H9 (cell line): ENCODE measurements around the gene DIP2C. TPM values are rescaled to one million over a fixed set of nuclear protein-coding genes. Genes with fewer than 3 reads are reported as not detected.

Source experiments
- DNase-seq: peaks from one replicate; pipeline ENCODE4 v3.0.0-alpha.2; 2017
- H2AFZ ChIP-seq: one replicate; pipeline ENCODE4 v1.6.1; 2013; ENCODE audit warnings: mild to moderate bottlenecking, low read length, control low read depth, moderate library complexity
- H2AK5ac ChIP-seq: 2 replicates; pipeline ENCODE4 v1.6.1; 2013; ENCODE audit warnings: low read length, control low read depth, mixed read lengths; ENCODE audit not compliant: insufficient read length
- H2BK120ac ChIP-seq: one replicate; pipeline ENCODE4 v1.6.1; 2013; ENCODE audit warnings: low read depth, mild to moderate bottlenecking, low read length, control low read depth, inconsistent platforms; ENCODE audit not compliant: poor library complexity, severe bottlenecking
- H2BK12ac ChIP-seq: 2 replicates; pipeline ENCODE4 v1.6.1; 2013; ENCODE audit warnings: low read length, control low read depth, mixed read lengths, low read depth; ENCODE audit not compliant: insufficient read length
- H2BK15ac ChIP-seq: 2 replicates; pipeline ENCODE4 v1.6.1; 2013; ENCODE audit warnings: low read depth, low read length, control low read depth
- H2BK20ac ChIP-seq: one replicate; pipeline ENCODE4 v1.6.1; 2013; ENCODE audit warnings: low read depth, mild to moderate bottlenecking, low read length, control low read depth, inconsistent platforms; ENCODE audit not compliant: poor library complexity, severe bottlenecking
- H2BK5ac ChIP-seq: 2 replicates; pipeline ENCODE4 v1.6.1; 2013; ENCODE audit warnings: low read length, control low read depth, mixed read lengths; ENCODE audit not compliant: insufficient read length
- H3K14ac ChIP-seq: 2 replicates; pipeline ENCODE4 v1.6.1; 2013; ENCODE audit warnings: low read length, control low read depth; ENCODE audit not compliant: insufficient read depth
- H3K18ac ChIP-seq: 2 replicates; pipeline ENCODE4 v1.6.1; 2013; ENCODE audit warnings: low read depth, mild to moderate bottlenecking, mixed read lengths, low read length, control low read depth; ENCODE audit not compliant: insufficient read length
- H3K23ac ChIP-seq: 2 replicates; pipeline ENCODE4 v1.6.1; 2013; ENCODE audit warnings: low read length, control low read depth, mixed read lengths, low read depth; ENCODE audit not compliant: insufficient read length
- H3K23me2 ChIP-seq: 2 replicates; pipeline ENCODE4 v1.6.1; 2013; ENCODE audit warnings: low read depth, mild to moderate bottlenecking, mixed read lengths, low read length, control low read depth; ENCODE audit not compliant: insufficient read length, poor library complexity, severe bottlenecking
- H3K27ac ChIP-seq: 2 replicates; pipeline ENCODE4 v1.5.1; 2013; ENCODE audit warnings: low read length, control low read depth, mixed read lengths, low read depth; ENCODE audit not compliant: insufficient read length
- H3K27me3 ChIP-seq: 2 replicates; pipeline ENCODE4 v1.6.1; 2013; ENCODE audit warnings: low read length, control low read depth, inconsistent platforms; ENCODE audit not compliant: insufficient read depth
- H3K4ac ChIP-seq: 2 replicates; pipeline ENCODE4 v1.6.1; 2013; ENCODE audit warnings: low read depth, mild to moderate bottlenecking, control low read depth, inconsistent platforms, low read length, moderate library complexity
- H3K4me1 ChIP-seq: 2 replicates; pipeline ENCODE4 v1.6.1; 2013; ENCODE audit warnings: low read length, control low read depth, inconsistent platforms; ENCODE audit not compliant: insufficient read depth
- H3K4me2 ChIP-seq: 2 replicates; pipeline ENCODE4 v1.6.1; 2013; ENCODE audit warnings: low read length, control low read depth, mixed read lengths; ENCODE audit not compliant: insufficient read length, insufficient read depth
- H3K56ac ChIP-seq: 2 replicates; pipeline ENCODE4 v1.6.1; 2013; ENCODE audit warnings: low read depth, mild to moderate bottlenecking, mixed read lengths, low read length, control low read depth; ENCODE audit not compliant: insufficient read length
- H3K79me1 ChIP-seq: 2 replicates; pipeline ENCODE4 v1.6.1; 2013; ENCODE audit warnings: low read depth, mild to moderate bottlenecking, moderate library complexity, low read length, control low read depth, inconsistent platforms; ENCODE audit not compliant: insufficient read depth, poor library complexity, severe bottlenecking
- H3K79me2 ChIP-seq: 2 replicates; pipeline ENCODE4 v1.6.1; 2013; ENCODE audit warnings: low read length, control low read depth, inconsistent platforms; ENCODE audit not compliant: insufficient read depth
- H3K9ac ChIP-seq: 2 replicates; pipeline ENCODE4 v1.6.1; 2013; ENCODE audit warnings: low read length, control low read depth, mixed read lengths; ENCODE audit not compliant: insufficient read length; ENCODE audit errors: extremely low read depth
- H3K9me3 ChIP-seq: one replicate; pipeline ENCODE4 v1.6.1; 2013; ENCODE audit warnings: low read depth, low read length, inconsistent platforms; ENCODE audit not compliant: control insufficient read depth
- H3T11ph ChIP-seq: one replicate; pipeline ENCODE4 v1.6.1; 2013; ENCODE audit warnings: mild to moderate bottlenecking, low read length, control low read depth, inconsistent platforms
- H4K20me1 ChIP-seq: one replicate; pipeline ENCODE4 v1.6.1; 2013; ENCODE audit not compliant: control insufficient read depth, insufficient read length, insufficient read depth
- H4K5ac ChIP-seq: 2 replicates; pipeline ENCODE4 v1.6.1; 2013; ENCODE audit warnings: low read depth, mild to moderate bottlenecking, mixed read lengths, low read length, control low read depth; ENCODE audit not compliant: insufficient read length
- H4K8ac ChIP-seq: replicated peaks from 2 replicates; pipeline ENCODE4 v1.6.1; 2013; ENCODE audit warnings: low read length, control low read depth, mixed read lengths, low read depth; ENCODE audit not compliant: insufficient read length
- H4K91ac ChIP-seq: 2 replicates; pipeline ENCODE4 v1.6.1; 2013; ENCODE audit warnings: low read depth, mild to moderate bottlenecking, moderate library complexity, mixed read lengths, low read length, control low read depth; ENCODE audit not compliant: insufficient read length
- H3K27ac Mint-ChIP-seq, 3 experiments: 2 replicates in 2 of 3; 3 replicates in 1 of 3; pipeline ENCODE4 v1.8.0; 2020 to 2021; ENCODE audit warnings: mixed read lengths in 3 of 3, mild to moderate bottlenecking in 1 of 3, moderate library complexity in 1 of 3
- H3K27me3 Mint-ChIP-seq: 2 replicates; pipeline ENCODE4 v1.8.0; 2021; ENCODE audit warnings: low read depth, mild to moderate bottlenecking, moderate library complexity, mixed read lengths
- H3K36me3 Mint-ChIP-seq, 3 experiments: 2 replicates in 2 of 3; 3 replicates in 1 of 3; pipeline ENCODE4 v1.8.0; 2020 to 2021; ENCODE audit warnings: low read depth in 3 of 3, mixed read lengths in 3 of 3; ENCODE audit not compliant: insufficient read depth in 1 of 3
- H3K4me1 Mint-ChIP-seq, 2 experiments: 2 replicates each; pipeline ENCODE4 v1.8.0; 2020; ENCODE audit warnings: mixed read lengths in 2 of 2
- H3K4me3 Mint-ChIP-seq, 2 experiments: 2 replicates in 1 of 2; 3 replicates in 1 of 2; pipeline ENCODE4 v1.8.0; 2020 to 2021; ENCODE audit warnings: mild to moderate bottlenecking in 2 of 2, mixed read lengths in 2 of 2, moderate library complexity in 1 of 2
- H3K9me3 Mint-ChIP-seq, 2 experiments: 2 replicates in 1 of 2; 3 replicates in 1 of 2; pipeline ENCODE4 v1.8.0; 2020; ENCODE audit warnings: mild to moderate bottlenecking in 2 of 2, mixed read lengths in 2 of 2, moderate library complexity in 1 of 2
- CTCF ChIP-seq: fragments of 200-600 bp; sonication (generic); conservative IDR thresholded peaks from 3 replicates; pipeline ENCODE4 v1.8.0; 2021; ENCODE audit warnings: antibody characterized with exemption, mild to moderate bottlenecking
- WGBS: extraction: QIAGEN DNeasy Blood & Tissue Kit; methylation state at CpG from one replicate; pipeline ENCODE4 v1.1.7; 2013; ENCODE audit warnings: missing lambda C conversion rate, low lambda C conversion rate, mixed read lengths; ENCODE audit not compliant: insufficient read length; ENCODE audit errors: extremely low coverage; 5-methylcytosine and 5-hydroxymethylcytosine counted together
- total RNA-seq: library from RNA; stranded (reverse); gene quantifications from 2 replicates; pipeline ENCODE4 v1.2.1, GENCODE V29; 2021

The DIP2C gene
- total RNA-seq, 1 experiment from 2014 or later = 7.9 TPM

DNA sequence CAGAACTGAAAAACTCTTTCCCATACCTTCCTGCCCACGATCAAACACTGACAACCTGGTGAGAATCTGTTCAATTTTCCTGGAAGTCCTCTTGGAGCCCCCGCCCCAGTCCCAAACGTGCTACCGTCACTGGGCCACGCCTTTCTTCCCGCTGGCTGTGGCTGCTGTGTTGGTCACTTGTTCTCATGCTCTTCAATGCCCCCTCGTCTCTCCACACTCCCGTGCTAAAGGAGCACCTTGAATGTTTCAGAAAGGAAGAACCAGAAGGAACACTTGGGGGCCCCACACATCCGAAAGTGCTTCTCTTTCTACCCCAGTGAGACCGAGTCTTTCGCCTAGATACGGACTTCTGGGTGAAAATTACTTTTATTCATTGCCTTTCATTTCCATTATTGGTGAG, 215.1 kb downstream of the DIP2C start:
- Mint-ChIP-seq H3K9me3 (peaks cover 12 to 17% of the 10 kb centered on the region in 2 experiments), H3K27ac (no peak overlapping the region), H3K4me1 (peaks cover 10 to 14% of the 10 kb centered on the region in 2 experiments), H3K4me3 (no peak overlapping the region), H3K36me3 (peaks cover 10 to 29% (median 15%) of the 10 kb centered on the region in 3 experiments), H3K27me3 (peaks cover 3% of the 10 kb centered on the region; the same call in 1 of the 2 replicates)
- Histone ChIP-seq H3K4me2 (no peak overlapping the region), H3T11ph (no peak overlapping the region), H3K79me1 (no peaks in the 10 kb centered on the region), H3K14ac (no peak overlapping the region), H2AK5ac (no peak overlapping the region), H3K9ac (no peak overlapping the region), H3K56ac (no peak overlapping the region), H3K23me2 (no peaks in the 10 kb centered on the region), H2BK120ac (no peak overlapping the region), H3K23ac (no peak overlapping the region), H3K4me1 (no peaks in the 10 kb centered on the region), H4K5ac (no peak overlapping the region), H3K18ac (no peak overlapping the region), H3K4ac (no peak overlapping the region), H3K27me3 (no peaks in the 10 kb centered on the region), H2BK20ac (no peak overlapping the region), H2BK5ac (no peak overlapping the region), H4K8ac (no peak overlapping the region), H3K27ac (no peak overlapping the region), H3K79me2 (no peaks in the 10 kb centered on the region), H2AFZ (no peak overlapping the region), H3K9me3 (no peaks in the 10 kb centered on the region), H4K20me1 (peaks cover 3% of the 10 kb centered on the region), H2BK12ac (no peak overlapping the region), H4K91ac (no peak overlapping the region), H2BK15ac (no peak overlapping the region)
- DNase-seq = peak; percentile 16
- no CpG with 5 or more reads among the region's 12 CpGs for WGBS
- TF ChIP-seq CTCF = no peak
